Activated CD8-positive, alpha-beta memory T cell treated with anti-CD3 and anti-CD28 coated beads, Interleukin-2, amount 50 U/mL, for 1 hour (primary cell): ENCODE measurements around the gene TMTC2.
"Not testable (repeated sequence)": the region's sequence is repeated elsewhere in the genome, so short reads cannot be mapped to it uniquely, and the experiment has no call there.

ENCODE experiments used
- DNase-seq: peaks from one replicate; pipeline ENCODE4 v3.0.0-alpha.2; 2020; ENCODE audit errors: extremely low read depth

Gene TMTC2

DNA sequence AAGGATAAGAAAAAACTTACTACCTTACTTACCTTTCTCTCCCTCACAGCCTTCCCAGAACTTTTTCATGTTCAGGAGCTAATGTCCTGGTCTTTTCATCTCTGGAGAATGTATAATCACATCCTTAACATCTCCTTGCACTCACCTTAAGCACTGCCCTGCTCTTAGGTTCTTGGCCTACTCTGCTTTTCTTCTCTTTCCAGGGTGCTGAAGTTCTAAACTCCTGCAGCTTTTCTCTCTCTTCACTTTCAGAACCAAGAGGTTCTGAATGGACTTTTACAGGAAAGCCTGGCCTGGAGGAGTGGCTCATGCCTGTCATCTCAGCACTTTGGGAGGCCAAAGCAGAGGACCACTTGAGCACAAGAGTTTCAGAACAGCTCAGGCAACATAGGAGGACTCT is 101.9 kb downstream of the TMTC2 start:
- no peak for DNase-seq

DNA sequence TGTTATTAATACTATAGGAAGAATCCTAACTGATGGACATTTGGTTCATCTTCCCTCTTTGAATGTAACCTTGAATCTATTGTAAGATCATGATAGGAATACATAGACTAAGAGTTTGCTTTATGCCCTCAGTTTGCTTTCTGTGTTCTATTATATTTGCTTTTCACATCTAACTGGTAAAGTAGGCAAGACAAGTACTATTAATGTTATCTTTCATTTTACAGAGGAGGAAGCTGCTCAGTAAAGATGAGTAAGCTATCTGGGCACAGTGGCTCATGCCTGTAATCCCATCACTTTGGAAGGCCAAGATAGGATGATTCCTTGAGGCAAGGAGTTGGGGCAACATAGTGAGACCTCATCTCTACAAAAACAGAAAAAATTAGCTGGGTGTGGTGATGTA is 103.0 kb downstream of the TMTC2 start:
- no peak for DNase-seq

DNA sequence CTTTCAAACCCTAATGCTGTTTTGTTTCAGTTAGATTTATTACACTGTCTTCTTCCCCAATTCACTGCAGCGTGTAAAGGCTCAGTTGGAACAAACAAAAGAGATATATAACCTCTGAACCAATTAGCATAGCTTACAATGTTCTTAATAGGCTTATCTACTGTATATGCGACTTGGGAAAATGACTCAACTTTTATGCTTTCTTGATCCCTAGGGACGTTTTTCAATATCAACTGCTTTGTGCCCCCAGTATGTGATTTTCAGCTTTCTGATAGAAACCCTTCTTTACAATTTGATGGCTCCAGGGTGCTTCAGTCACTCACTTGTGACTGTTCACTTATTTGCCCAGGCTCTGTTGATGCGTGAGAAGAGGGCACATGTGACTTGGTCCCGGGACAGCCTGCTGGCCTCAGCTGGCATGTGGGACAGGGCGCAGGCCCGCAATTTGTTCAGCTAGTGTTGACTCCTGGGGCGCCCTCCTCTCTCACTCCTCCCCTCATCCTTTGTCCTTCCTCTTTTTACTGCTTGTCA is 107.1 kb downstream of the TMTC2 start:
- DNase-seq: no peak

DNA sequence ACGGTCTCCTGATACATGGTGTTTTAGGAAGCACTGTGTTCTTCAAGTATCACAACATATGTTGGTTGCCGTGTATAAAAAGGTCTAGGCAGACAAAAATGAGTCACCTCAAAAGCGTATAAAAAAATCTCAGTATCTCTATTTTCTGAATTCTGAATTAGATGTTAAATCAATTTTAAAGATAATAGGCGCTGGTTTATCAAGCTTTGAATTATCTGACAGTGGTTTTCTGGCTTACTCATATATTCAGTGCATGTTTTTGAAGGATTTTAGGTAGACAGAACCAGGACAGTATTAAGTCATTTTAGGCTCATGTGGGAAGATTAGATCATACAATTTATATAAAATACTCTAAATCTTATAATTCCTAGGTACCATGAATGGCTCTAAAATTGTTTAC is 110.8 kb downstream of the TMTC2 start:
- DNase-seq: no peak

DNA sequence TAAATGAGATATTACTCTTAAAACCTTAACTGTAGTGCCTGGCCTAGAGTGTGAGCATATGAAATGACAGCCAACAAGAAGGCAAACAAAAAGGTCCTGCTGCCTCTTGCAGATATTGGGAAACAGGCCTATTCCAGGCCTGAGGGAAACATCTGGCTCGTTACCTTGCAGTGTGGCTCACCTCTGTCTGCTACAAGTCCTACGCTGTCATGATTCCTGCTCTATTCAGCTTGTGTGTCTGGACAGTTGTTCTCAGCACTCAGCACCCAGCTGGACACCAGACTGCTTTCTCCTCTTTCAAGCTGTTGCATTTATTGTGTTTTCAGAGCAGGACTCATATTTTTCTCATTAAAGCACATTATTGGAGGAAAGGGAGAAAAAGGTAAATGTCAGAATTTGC is 113.5 kb downstream of the TMTC2 start:
- DNase-seq: no peak

DNA sequence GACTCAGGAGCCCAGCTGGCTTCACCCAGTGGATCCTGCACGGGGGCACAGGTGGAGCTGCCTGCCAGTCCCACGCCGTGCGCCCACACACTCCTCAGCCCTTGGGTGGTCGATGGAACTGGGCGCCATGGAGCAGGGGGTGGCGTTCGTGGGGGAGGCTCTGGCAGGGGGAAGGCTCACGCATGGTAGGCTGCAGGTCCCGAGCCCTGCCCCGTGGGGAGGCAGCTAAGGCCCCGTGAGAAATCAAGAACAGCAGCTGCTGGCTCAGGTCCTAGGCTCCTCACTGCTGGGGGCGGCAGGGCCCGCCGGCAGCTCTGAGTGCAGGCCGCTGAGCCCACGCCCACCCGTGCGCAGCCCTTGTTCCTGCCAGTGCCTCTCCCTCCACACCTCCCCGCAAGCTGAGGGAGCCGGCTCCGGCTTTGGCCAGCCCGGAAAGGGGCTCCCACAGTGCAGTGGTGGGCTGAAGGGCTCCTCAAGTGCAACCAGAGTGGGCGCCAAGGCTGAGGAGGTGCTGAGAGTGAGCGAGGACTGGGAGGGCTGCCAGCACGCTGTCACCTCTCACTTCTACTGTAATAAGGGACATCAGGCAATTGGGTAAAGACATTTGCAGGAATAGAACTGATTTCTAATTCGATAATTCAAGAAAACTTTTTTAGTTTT is 115.4 kb downstream of the TMTC2 start:
- DNase-seq: no peak

DNA sequence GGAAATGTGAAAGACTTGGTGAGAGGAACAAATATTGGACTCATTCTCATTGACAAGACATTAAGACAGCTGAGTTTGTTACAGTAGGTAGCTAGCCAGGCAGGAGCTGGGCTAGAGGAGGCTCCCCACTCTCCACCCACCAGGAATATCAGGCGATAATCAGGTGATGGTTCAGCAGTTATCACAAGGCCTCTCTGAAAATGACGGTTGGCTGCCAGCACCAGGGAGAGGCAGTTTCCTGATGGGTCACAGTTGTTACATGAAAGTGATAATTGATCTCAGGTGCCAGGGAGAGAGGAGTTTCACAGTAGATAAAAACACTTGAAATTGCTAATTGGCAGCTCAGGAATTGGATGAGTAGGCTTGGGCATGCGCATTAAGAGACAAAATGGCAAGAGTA is 116.5 kb downstream of the TMTC2 start:
- DNase-seq: no peak

DNA sequence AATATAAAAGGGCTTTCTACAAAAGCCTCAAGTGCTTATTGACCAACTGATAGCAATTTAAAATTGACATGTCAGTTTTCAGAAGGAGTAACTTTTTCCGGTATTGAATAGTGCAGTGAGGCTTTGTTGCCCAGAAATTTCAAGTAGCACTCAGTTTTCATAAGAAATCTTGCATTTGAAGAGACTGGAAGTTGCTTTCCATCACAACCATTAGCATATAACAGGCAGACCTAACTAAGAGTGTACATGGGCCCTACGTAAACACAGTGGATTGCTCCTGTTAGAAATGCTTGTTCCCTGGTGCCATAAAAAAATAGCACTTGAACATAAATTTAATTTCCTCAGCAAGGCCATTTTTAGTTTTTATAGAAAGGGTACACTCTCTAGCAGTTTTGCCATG is 117.9 kb downstream of the TMTC2 start:
- DNase-seq: no peak

DNA sequence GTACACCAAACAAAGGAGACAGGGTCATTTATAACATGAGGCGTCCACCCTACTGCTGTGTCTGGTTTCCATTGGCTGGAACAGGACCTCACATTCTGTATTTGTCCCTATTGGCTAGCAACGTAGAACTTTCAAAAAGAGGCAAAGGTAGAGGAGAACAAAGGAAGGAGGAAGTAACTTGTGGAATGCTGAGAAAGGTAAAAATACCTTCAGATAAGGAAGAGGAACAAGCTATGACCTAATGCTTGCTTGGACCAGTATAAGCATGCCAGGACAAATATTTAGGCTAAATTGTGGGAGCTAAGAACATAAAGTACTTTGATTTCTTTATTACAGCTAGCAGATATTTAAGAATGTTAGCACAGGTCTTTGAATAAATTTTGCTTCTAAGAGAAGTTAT is 118.3 kb downstream of the TMTC2 start:
- not testable (repeated sequence) for DNase-seq

DNA sequence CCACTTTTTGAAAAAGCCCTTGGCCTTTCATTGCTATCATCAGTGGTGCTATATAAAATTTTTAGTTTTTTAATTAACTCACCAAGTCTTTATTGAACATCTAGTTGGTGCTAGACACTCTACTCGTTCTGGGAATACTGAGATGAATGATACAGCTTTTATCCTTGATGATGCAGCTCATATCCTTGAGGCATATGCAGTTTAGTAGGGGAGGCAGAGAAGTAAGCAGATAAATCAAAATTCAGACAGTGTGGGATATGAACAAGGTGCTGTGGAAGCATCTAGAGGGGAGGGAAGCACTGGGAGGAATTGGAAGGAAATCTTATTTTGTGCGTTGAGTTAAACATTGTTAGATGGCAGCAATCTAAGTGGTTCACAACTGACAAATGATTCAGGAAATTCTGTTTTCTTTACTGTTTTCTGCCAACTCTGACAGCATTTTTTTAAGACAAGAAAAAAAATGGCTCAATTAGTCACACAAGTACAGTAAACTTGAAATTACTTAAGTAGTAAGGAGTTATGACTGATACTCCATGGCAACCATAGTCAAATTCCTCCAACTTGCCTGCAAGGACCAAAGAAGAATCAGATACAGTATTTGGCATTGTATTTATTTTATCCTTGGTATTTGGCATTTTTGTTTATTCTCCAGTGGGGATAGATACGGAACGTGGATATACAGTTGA is 119.2 kb downstream of the TMTC2 start:
- no peak for DNase-seq

DNA sequence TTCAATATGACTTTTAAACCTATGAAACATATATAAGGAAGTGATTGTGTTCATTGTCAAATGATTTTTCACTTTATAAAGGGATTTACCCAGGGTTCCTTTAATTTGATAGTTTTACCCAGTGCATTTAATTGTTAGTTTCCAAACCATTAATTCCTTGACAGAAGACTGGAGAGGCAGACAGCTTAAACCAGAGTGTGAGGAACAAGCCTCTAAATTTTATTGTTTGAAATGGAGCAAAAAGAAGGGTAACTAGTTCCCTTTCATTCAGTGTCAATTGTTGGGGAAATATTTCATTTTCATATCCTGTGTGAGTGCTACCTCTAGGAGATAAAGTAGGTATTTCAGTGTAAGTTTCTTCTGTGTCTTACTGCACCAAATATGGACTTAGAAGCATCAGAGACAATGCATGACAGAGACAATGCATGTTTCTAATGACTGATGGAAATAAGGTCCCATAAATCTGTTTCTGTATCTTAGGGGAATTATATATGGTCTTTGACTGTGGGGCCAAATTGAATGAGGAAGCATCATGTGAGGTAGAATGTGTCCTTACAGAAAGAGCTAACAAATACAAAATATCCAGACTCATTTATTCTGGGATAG is 120.5 kb downstream of the TMTC2 start:
- DNase-seq: no peak

DNA sequence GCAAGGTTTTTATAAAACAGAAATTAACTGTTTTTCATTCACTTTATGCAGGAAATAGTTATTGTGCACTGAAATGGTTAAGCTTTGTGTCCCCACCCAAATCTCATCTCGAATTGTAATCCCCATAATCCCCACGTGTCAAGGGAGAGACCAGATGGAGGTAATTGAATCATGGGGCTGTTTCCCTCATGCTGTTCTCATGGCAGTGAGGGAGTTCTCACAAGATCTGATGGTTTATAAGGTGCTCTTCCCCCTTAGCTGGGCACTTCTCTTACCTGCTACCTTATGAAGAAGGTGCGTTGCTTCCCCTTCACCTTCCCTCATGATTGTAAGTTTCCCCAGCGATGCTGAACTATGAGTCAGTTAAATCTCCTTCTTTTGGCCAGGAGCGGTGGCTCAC is 123.9 kb downstream of the TMTC2 start:
- DNase-seq: no peak

DNA sequence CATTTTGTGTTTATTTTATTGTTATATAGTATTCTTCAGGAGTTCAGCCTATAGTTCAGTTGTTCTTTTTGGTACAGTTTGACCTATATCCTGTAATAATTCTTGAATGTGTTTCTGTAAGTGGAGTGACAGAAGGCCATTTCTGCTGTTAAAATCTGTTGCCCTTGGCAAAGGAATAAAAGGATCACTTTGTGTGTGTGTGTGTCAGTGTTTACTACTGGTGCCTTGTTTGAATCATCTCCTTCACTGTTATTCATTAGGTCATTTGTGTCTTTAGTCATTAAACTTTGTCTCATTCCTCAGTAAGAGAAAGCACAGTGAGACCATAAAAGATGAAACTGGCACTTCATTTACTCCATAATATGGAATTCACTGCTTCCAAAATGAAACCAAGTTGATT is 130.7 kb downstream of the TMTC2 start:
- no peak for DNase-seq

DNA sequence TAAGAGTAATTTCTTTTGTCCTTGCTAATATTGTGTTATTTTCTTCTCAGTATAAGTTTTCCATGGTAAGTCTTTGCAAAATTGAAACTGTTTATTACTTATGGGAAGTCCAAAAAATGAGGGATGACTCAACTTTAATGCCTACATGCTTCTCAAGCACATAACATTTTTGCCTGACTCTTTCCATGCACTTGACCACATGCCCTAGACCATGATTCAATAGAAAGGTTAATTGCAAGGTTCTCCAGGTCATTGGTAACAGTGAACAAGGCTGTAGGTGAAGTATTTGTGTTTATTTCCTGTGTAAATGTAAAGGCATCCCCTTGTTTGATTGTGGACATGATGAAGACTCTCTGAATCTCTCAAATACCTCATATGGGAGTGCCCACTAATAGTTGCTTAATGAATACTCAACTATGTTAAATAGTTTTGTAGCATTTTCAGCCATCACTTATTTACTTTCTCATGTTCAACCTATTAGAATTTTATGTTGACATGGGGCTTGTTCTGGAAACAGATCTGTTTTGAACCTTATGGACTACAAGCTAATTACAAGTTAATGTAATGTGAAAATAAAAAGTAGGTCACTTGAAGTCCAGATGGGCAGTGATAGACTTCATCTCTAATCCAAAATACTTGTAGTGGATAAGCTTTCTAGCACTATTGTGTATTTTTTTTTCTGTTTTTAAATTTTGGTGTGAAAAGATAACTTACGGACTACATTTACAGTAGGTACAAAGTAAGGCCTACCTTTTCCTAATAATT is 131.7 kb downstream of the TMTC2 start:
- DNase-seq: no peak

DNA sequence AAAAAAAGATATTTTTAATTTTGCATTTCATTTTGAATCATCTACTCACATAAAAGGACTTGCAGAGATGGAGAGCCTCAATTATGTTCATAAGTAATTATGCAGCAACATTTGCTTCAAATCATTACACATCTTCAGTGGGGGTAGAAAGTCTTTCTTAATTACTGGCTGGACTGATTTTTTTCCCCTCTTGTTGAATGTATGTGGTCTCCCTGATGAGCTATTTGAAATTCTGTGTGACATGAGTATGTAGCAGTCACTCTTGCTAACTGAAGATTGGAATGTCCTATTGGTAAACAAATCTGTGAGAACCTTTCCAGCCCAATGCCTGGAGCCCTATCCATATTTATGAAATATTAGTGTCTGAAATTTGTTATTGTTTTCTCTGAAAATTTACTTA is 139.8 kb downstream of the TMTC2 start:
- DNase-seq: no peak

DNA sequence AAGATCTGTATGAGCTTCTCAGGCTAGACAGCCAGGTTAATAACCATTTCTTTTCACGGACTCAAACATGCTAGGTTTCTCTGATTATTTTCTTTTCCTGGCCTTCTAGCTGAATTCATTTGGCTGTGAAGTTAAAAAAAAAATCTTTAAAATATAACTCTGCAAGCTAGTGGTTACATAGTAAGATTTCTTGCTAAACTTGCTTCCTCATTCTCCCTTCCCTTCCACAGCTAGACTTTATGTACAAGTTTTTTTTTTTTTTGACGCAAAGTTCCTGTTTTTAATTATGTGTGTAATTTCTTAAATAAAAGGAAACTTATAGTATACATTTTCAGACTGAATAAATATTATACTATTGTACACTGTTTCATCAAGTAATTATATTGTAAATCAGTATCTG is 145.4 kb downstream of the TMTC2 start:
- DNase-seq: no peak

DNA sequence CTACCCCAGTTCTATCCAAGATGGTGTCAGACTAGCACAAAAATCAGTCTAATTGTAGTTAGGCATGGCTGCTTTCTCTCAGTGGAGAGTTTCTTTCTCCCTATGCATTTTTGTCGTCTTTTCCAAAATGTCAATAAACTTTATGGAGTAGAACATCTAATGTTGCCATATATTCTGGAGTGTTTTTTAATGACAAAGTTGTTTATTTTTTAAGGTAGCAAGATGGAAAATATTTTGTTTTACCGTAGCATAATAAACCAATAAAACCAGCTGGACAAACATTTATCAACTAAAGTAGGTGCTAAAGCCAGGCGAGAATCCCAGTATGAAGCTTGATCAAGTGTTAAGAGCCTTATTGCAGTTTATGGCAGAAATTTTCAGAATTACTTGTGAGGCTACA is 146.3 kb downstream of the TMTC2 start:
- no peak for DNase-seq

DNA sequence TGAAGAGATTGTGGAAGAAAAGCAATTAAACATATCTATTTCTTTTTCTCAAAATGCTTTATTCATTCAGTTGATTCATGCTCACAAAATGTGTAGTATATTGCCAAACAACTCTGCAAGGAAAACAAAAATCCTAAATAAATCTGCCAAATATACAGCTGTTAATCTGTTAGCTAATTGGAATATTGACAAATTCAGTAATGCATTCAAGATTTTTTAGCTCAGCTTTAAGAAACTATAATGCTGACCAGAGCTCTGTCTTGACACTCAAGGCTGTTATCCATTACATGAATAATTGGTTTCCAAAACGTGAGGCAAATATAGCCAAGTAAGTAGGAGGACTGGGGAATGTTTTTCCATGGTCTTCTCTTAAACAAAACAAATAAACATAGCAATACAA is 146.8 kb downstream of the TMTC2 start:
- DNase-seq: no peak

DNA sequence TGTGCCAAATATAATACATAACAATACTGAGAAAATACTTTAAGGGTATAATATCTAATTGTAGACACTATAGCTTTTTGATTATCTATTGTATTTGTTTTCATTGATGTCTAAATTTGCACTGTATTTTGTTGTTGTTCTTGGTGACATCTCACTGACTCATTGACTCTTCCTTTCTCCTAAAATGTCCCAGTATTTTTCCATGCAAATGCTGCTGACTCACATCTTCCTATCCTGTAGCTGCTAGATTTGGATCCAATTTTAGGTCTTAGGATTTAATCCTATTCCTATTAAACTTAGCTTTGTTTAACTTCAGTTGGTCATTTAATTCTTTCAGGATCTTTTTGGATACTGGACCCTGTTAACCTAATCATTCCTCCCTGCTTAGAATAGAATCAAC is 148.5 kb downstream of the TMTC2 start:
- DNase-seq: no peak

DNA sequence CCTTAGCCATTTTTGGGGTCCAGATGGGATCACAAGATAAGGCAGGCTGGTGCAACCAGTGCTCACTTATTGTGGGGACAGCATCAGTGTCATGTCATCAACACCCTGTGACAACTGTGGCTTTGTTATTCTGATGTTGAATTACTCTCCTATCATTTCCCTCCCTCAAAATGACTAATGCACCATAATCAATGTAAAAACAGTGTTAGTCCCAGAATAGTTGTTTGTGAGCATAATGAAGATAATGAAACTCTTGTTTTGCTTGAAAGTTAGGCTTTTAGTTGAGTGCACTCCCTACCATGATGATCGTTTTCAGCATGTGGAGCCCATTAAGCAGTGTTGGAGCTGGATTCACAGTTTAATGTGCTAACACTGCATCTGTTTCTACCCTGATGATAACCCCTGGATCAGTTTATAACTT is 151.4 kb downstream of the TMTC2 start:
- DNase-seq: no peak

DNA sequence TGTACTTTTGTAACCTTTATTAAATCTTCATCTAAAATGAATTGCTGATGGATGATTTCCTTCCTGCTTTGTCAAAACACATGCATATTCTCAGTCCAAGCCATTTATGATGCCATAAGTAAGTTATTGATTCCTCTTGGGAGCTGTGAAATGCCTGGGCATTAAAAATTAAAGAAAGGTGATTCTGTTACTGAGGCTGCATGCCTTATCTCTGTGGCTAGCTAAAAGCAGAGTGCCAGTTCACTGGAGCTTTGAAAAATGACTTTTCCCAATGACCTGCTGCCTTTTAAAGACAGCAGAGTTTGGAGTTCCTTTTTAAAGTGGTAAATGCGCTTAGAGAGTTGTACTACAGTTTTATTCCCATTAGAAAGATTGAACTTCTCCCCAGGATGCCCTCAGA is 152.1 kb downstream of the TMTC2 start:
- no peak for DNase-seq

DNA sequence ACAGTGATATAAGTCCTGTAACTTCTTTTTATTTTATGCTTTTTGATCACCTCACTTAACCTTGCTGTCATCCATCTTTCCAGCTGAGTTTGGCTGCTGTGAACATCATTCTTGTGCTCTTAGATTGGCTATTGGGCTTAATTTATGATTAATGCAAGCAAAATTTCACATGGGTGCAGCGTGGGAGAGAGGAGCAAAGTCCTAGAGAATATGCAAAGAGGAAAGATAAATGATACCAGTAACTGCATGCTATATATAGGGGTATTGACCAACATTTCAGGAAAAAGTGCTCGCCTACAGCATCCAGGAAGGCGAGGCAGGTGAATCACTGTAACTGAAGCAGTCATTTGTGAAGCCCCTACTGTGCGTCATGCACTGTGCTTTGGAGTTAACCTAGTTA is 153.1 kb downstream of the TMTC2 start:
- no peak for DNase-seq
